MM.1S (cell line): ENCODE data around the gene KCTD5.

Experiments used
- DNase-seq: peaks from one replicate; pipeline ENCODE4 v3.0.0-alpha.2; 2015
- H2AFZ ChIP-seq: fragments of 300-600 bp; sonication (generic); 2 replicates; pipeline ENCODE4 v1.6.0; 2016; ENCODE audit warnings: antibody characterized with exemption, low read length
- H3F3A ChIP-seq: fragments of 300-600 bp; sonication (generic); 2 replicates; pipeline ENCODE4 v1.6.1; 2016; ENCODE audit warnings: mild to moderate bottlenecking, antibody characterized with exemption, low read length, moderate library complexity, mixed read lengths; ENCODE audit not compliant: insufficient read depth
- H3K27ac ChIP-seq: fragments of 300-600 bp; sonication (generic); 2 replicates; pipeline ENCODE4 v1.5.1; 2016; ENCODE audit warnings: mild to moderate bottlenecking, low read length
- H3K27me3 ChIP-seq: fragments of 300-600 bp; sonication (generic); replicated peaks from 2 replicates; pipeline ENCODE4 v1.6.0; 2016; ENCODE audit warnings: low read length; ENCODE audit not compliant: insufficient read depth
- H3K36me3 ChIP-seq: fragments of 300-600 bp; sonication (generic); replicated peaks from 2 replicates; pipeline ENCODE4 v1.6.1; 2016; ENCODE audit warnings: mild to moderate bottlenecking, low read length, mixed read lengths; ENCODE audit not compliant: insufficient read depth
- H3K4me1 ChIP-seq: fragments of 300-600 bp; sonication (generic); 2 replicates; pipeline ENCODE4 v1.6.1; 2016; ENCODE audit warnings: low read length, mixed read lengths
- H3K4me2 ChIP-seq: fragments of 300-600 bp; sonication (generic); 2 replicates; pipeline ENCODE4 v1.6.0; 2016; ENCODE audit warnings: low read depth, low read length
- H3K4me3 ChIP-seq: fragments of 300-600 bp; sonication (generic); 2 replicates; pipeline ENCODE4 v1.5.1; 2016; ENCODE audit warnings: low read length, mixed read lengths
- H3K79me2 ChIP-seq: fragments of 300-600 bp; sonication (generic); 2 replicates; pipeline ENCODE4 v1.6.1; 2016; ENCODE audit warnings: mixed run types, low read length, mixed read lengths
- H3K9ac ChIP-seq: fragments of 300-600 bp; sonication (generic); 2 replicates; pipeline ENCODE4 v1.6.1; 2016; ENCODE audit warnings: low read length, mixed read lengths
- H3K9me2 ChIP-seq: fragments of 300-600 bp; sonication (generic); replicated peaks from 2 replicates; pipeline ENCODE4 v1.6.1; 2016; ENCODE audit warnings: mild to moderate bottlenecking, low read length, mixed read lengths; ENCODE audit not compliant: insufficient read depth
- H3K9me3 ChIP-seq: fragments of 300-600 bp; sonication (generic); replicated peaks from 2 replicates; pipeline ENCODE4 v1.6.1; 2016; ENCODE audit warnings: mild to moderate bottlenecking, low read length, mixed read lengths; ENCODE audit not compliant: insufficient read depth
- H4K20me1 ChIP-seq: fragments of 300-600 bp; sonication (generic); 2 replicates; pipeline ENCODE4 v1.6.1; 2016; ENCODE audit warnings: mild to moderate bottlenecking, low read length, moderate library complexity, mixed read lengths; ENCODE audit not compliant: insufficient read depth
- EZH2 ChIP-seq: fragments of 300-600 bp; sonication (generic); optimal IDR thresholded peaks from 2 replicates; pipeline ENCODE3; 2017; ENCODE audit warnings: low read depth, mild to moderate bottlenecking, antibody characterized with exemption, low read length, mixed read lengths
- EZH2phosphoT487 ChIP-seq: fragments of 300-600 bp; sonication (generic); IDR thresholded peaks from 2 replicates; pipeline ENCODE4 v1.6.1; 2018; ENCODE audit warnings: antibody characterized with exemption, low read length
- TF ChIP-seq, protein P1 (sequence below): fragments of 300-600 bp; sonication (generic); IDR thresholded peaks from 2 replicates; pipeline ENCODE4 v1.5.1; 2016; ENCODE audit warnings: antibody characterized with exemption, low read length, mixed read lengths

Gene KCTD5

DNA sequence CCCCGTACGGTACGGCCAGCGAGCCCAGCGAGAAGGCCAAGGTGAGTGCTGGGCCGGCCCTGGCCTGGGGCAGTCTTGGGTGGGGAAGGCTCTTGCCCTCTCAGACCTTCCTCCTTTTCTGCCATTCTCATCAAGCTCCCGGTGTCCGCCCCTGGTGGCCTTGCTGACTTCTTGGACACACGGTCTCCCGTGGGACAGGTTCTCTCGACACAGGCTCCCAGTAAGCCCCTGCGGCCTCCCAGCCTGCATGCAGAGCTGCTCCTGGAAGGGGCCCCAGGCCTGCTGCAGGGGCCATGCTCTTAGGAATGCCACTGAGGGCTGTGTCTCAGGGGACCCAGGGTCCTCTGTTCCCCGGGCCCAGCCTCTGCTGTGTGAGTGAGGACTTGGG, 20.1 kb downstream of the KCTD5 start:
- no peaks in the 10 kb centered on the region for H3F3A ChIP-seq
- no peak overlapping the region for H3K27ac ChIP-seq
- H3K9ac ChIP-seq, result no peak overlapping the region
- H3K36me3 ChIP-seq, result no peaks in the 10 kb centered on the region
- DNase-seq, result no peak
- H3K4me1 ChIP-seq, result no peaks in the 10 kb centered on the region
- H3K9me3 ChIP-seq, result no peaks in the 10 kb centered on the region
- TF ChIP-seq, protein P1, sequence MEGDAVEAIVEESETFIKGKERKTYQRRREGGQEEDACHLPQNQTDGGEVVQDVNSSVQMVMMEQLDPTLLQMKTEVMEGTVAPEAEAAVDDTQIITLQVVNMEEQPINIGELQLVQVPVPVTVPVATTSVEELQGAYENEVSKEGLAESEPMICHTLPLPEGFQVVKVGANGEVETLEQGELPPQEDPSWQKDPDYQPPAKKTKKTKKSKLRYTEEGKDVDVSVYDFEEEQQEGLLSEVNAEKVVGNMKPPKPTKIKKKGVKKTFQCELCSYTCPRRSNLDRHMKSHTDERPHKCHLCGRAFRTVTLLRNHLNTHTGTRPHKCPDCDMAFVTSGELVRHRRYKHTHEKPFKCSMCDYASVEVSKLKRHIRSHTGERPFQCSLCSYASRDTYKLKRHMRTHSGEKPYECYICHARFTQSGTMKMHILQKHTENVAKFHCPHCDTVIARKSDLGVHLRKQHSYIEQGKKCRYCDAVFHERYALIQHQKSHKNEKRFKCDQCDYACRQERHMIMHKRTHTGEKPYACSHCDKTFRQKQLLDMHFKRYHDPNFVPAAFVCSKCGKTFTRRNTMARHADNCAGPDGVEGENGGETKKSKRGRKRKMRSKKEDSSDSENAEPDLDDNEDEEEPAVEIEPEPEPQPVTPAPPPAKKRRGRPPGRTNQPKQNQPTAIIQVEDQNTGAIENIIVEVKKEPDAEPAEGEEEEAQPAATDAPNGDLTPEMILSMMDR, result no peak
- TF ChIP-seq EZH2phosphoT487 (no peak), EZH2 (no peak)
- H3K27me3 ChIP-seq, result no peaks in the 10 kb centered on the region
- H3K4me2 ChIP-seq, result no peak overlapping the region
- 0 out of 2 replicates have a peak, but pooled peaks cover 3% of the 10 kb centered on the region for H3K79me2 ChIP-seq
- no peak overlapping the region for H3K4me3 ChIP-seq
- H2AFZ ChIP-seq, result no peak overlapping the region
- H4K20me1 ChIP-seq, result no peaks in the 10 kb centered on the region
- no peaks in the 10 kb centered on the region for H3K9me2 ChIP-seq

DNA sequence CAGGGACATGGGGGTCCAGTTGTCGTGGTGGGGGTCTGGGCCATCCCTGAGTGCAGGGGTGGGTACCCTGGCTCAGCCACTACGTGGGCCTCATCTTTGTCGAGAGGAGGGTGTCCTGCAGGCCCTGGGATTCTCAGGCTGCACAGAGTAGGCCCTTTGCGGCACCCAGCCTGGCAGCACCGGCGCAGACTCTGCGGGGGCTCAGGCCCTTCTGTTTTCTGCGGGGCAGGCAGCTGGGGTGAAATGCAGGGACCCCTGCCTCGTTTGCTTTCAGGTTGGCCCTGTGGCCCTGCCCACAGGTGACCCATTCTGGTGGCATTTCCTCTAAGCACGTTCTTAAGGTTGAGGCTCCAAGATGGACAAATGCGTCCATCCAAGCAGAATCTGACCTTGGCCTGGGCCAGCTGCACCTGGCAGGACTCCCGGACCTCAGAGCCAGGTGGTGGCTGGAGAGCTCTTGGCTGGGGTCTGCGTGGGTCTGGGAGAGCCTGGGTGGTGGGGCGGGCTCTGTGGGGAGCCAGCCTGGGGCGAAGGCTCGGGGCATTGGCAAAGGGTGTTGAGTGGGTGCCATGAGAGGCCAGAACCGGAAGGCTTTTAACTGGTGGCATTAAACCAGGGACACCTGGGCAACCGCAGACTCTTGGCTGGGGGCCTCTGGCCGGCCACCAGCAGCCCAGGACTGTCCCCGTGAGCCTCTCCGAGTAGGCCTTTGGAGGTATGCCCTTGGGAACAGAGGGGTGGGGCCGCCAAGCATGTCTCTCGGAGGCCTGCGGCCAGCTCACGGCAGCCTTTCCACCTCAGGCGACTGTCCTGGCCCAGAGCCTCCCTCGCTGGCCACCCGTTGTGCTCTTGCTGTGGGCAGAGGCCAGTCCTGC, 20.8 kb downstream of the KCTD5 start:
- no peak overlapping the region for H3K9ac ChIP-seq

DNA sequence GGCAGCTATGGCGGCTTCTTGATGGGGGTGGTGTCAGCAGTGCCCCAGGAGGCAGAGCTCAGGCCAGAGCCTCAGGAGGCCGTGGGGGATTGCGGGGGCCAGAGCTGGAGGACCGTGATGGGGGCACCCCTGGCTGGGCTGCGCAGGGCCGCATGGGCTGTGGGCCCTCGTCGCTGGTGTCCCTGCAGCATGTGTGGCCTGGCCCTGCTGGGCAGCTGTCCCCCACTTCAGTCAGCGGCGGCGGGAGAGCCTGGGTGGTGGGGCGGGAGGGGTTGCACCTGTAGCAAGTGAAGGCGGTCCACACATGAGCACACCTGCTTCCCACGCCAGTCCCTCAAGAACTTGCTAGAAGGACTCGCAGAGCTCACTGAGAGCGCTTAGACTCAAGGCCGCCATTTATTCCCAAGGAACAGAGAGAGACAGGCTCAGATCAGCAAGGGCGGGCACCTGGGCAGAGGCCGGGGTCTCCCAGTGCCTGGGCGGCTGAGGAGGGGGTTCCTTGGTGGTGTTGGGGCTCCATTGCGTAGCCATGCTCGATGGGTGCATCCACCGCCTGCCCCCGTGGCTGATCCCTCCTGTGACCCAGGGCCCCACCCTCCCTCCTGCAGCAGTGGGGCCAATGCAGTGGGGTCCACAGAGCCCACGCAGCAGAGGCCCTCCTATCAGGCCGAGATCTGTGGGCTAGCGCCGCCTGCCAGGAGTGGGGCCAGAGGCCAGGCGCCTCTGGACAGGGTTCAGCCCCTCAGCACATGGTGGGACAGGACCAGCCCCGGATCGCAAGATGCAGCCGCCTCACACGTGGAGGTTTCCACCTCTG, 22.1 kb downstream of the KCTD5 start:
- Histone ChIP-seq H3K4me3 (no peak overlapping the region), H3K27ac (no peak overlapping the region), H3K36me3 (no peaks in the 10 kb centered on the region; the same call in 1 of the 2 replicates), H4K20me1 (no peaks in the 10 kb centered on the region), H3K27me3 (no peaks in the 10 kb centered on the region), H3K9me3 (no peaks in the 10 kb centered on the region), H3K79me2 (0 out of 2 replicates have a peak, but pooled peaks cover 3% of the 10 kb centered on the region), H3K9ac (no peak overlapping the region), H3K4me2 (no peak overlapping the region), H2AFZ (no peak overlapping the region), H3K9me2 (no peaks in the 10 kb centered on the region), H3K4me1 (no peaks in the 10 kb centered on the region), H3F3A (no peaks in the 10 kb centered on the region)
- DNase-seq, result no peak
- no peak for TF ChIP-seq EZH2
- no peak for TF ChIP-seq EZH2phosphoT487
- TF ChIP-seq, protein P1, result no peak

More for the DNA sequence above, 20.8 kb downstream of the KCTD5 start:
- no peak for DNase-seq
- H3K27ac ChIP-seq, result no peak overlapping the region
- H3F3A ChIP-seq, result no peaks in the 10 kb centered on the region
- H3K27me3 ChIP-seq, result no peaks in the 10 kb centered on the region
- H2AFZ ChIP-seq, result no peak overlapping the region
- no peaks in the 10 kb centered on the region for H3K4me1 ChIP-seq
- H3K9me3 ChIP-seq, result no peaks in the 10 kb centered on the region
- H4K20me1 ChIP-seq, result no peaks in the 10 kb centered on the region
- TF ChIP-seq EZH2phosphoT487, result no peak
- no peak for TF ChIP-seq EZH2
- TF ChIP-seq, protein P1, result no peak
- H3K36me3 ChIP-seq, result no peaks in the 10 kb centered on the region; the same call in 1 of the 2 replicates
- H3K4me2 ChIP-seq, result no peak overlapping the region
- H3K4me3 ChIP-seq, result no peak overlapping the region
- H3K9me2 ChIP-seq, result no peaks in the 10 kb centered on the region
- 0 out of 2 replicates have a peak, but pooled peaks cover 3% of the 10 kb centered on the region for H3K79me2 ChIP-seq
